ENCODE results near the gene SIRT7. TPM values are rescaled to one million over a fixed set of nuclear protein-coding genes. Genes with fewer than 3 reads are reported as not detected.

The SIRT7 gene
- total RNA-seq: 18.8 and 20.9 TPM in 2 replicates
- long read RNA-seq, partial matches to known transcripts: 1 of 3 reads
- long read RNA-seq, other reads (novel, unspliced or antisense): 2 of 3 reads

DNA sequence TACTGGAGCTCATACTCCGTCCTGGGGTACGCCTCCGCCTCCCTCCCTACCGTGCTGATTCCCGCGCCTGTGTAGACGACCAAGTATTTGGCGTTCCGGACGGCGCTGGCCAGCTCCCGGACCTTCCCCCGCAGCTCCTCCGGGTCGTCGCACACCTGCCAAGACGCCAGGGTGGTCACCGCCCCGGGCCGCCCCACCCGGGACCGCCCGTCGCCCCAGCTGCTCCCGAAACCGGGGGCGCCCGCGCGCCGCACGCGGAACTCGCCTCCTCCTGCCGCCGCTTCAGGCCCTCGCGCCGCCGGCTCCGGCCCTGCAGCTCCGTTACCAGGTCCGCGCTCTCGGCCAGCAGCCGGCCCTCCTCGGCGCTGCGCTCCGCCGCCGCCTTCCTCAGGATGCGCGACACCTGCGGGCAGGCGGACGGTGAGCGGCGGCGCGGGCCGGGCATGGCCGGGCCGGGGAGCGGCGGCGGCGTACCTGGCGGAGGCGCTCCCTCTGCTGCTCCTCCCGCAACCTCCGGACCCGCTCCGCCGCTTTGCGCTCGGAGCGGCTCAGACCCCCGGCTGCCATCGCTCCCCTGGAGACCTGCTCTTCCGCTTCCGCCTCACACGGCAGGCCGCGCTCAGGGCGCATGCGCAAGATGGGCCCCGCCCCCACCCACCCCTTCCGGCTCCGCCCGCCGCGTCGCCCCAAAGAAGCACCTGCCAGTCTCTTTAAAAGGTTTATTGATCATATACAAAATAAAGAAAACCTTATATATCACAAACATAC lies at the start of gene SIRT7:
Gene SIRT7, minus strand, starts transcription at position 612 of the 768 bp plus-strand sequence. Its CDS starts 45 bp downstream, at position 567.
- peak; percentile 92 for DNase-seq (ENCODE audit: extremely low spot score, unreplicated experiment)
- Mint-ChIP-seq H3K27me3 (ENCODE audit: unreplicated experiment) (no peaks in the 10 kb centered on the region), H3K36me3 (ENCODE audit: unreplicated experiment) (peaks cover 14% of the 10 kb centered on the region), H3K27ac (ENCODE audit: unreplicated experiment) (peak within 1 kb of the TSS; percentile 60), H3K4me1 (ENCODE audit: unreplicated experiment) (peaks cover 13% of the 10 kb centered on the region), H3K9me3 (ENCODE audit: unreplicated experiment) (no peaks in the 10 kb centered on the region), H3K4me3 (ENCODE audit: unreplicated experiment) (peak within 1 kb of the TSS; percentile 80)
- TF ChIP-seq, protein P1, sequence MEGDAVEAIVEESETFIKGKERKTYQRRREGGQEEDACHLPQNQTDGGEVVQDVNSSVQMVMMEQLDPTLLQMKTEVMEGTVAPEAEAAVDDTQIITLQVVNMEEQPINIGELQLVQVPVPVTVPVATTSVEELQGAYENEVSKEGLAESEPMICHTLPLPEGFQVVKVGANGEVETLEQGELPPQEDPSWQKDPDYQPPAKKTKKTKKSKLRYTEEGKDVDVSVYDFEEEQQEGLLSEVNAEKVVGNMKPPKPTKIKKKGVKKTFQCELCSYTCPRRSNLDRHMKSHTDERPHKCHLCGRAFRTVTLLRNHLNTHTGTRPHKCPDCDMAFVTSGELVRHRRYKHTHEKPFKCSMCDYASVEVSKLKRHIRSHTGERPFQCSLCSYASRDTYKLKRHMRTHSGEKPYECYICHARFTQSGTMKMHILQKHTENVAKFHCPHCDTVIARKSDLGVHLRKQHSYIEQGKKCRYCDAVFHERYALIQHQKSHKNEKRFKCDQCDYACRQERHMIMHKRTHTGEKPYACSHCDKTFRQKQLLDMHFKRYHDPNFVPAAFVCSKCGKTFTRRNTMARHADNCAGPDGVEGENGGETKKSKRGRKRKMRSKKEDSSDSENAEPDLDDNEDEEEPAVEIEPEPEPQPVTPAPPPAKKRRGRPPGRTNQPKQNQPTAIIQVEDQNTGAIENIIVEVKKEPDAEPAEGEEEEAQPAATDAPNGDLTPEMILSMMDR (IDR thresholded peaks at IDR 0.05): no peak

- no peaks in the 10 kb centered on the region for H3K9me3 Mint-ChIP-seq (ENCODE audit: unreplicated experiment)
- no peak for DNase-seq (ENCODE audit: extremely low spot score, unreplicated experiment)
- no peak overlapping the region for H3K27ac Mint-ChIP-seq (ENCODE audit: unreplicated experiment)
- H3K36me3 Mint-ChIP-seq (ENCODE audit: unreplicated experiment): no peaks in the 10 kb centered on the region
- peaks cover 3% of the 10 kb centered on the region for H3K4me1 Mint-ChIP-seq (ENCODE audit: unreplicated experiment)
- TF ChIP-seq, protein P1 (IDR thresholded peaks at IDR 0.05): no peak
- no peak overlapping the region for H3K4me3 Mint-ChIP-seq (ENCODE audit: unreplicated experiment)
- peaks cover 18% of the 10 kb centered on the region for H3K27me3 Mint-ChIP-seq (ENCODE audit: unreplicated experiment)
These were observed 49.2 kb upstream of the SIRT7 start for GRCh38 chr17:81967244-81967532.

DNA sequence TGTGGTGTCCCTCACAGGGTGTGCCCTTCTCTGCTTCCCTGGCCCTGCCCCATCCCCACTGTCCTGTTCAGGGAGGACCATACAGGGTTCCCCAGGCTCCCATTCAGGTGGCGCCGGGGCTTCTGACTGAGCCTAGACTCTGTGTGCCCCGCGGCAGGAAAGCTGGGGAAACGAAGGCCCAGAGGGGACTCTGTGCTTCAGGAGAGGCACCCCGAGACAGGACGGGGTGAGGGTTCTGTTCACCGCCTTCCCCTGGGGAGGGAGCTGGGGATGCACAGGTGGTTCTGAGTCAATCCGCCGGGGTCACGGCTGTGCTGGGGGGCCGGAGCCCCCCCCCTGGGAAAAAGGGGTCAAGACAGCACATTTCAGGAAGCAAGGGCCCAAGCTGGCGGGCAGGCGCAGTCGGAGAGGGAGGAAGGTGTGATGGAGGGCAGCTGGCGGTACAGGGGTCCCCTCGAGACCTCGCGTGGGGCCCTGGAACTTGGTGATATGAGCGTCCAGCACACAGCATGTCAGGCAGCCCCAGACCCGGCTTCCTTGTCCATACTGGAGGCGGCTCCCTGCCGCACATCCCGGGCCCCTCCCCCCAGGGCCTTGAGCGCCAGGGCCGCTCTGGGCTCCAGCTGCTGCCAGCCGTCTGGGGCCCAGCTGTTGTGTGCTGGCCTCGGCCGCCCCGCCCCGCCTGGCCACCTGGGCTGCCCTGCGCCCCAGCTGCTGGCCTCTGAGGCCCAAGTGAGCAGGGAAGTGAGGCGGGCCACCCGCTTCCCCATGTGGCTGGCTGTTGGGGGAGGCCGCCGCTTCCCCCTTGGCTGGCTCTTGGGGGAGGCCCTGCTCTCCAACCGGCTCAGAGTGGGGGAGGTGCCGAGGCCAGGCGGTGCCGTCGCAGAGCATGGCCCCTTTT lies 48.6 kb upstream of the SIRT7 start:
- no peak overlapping the region for H3K27ac Mint-ChIP-seq (ENCODE audit: unreplicated experiment)
- no peaks in the 10 kb centered on the region for H3K36me3 Mint-ChIP-seq (ENCODE audit: unreplicated experiment)
- no peak for DNase-seq (ENCODE audit: extremely low spot score, unreplicated experiment)
- H3K9me3 Mint-ChIP-seq (ENCODE audit: unreplicated experiment): no peaks in the 10 kb centered on the region
- no peak overlapping the region for H3K4me3 Mint-ChIP-seq (ENCODE audit: unreplicated experiment)
- peaks cover 3% of the 10 kb centered on the region for H3K4me1 Mint-ChIP-seq (ENCODE audit: unreplicated experiment)
- peaks cover 20% of the 10 kb centered on the region for H3K27me3 Mint-ChIP-seq (ENCODE audit: unreplicated experiment)
- TF ChIP-seq, protein P1 (IDR thresholded peaks at IDR 0.05): no peak

DNA sequence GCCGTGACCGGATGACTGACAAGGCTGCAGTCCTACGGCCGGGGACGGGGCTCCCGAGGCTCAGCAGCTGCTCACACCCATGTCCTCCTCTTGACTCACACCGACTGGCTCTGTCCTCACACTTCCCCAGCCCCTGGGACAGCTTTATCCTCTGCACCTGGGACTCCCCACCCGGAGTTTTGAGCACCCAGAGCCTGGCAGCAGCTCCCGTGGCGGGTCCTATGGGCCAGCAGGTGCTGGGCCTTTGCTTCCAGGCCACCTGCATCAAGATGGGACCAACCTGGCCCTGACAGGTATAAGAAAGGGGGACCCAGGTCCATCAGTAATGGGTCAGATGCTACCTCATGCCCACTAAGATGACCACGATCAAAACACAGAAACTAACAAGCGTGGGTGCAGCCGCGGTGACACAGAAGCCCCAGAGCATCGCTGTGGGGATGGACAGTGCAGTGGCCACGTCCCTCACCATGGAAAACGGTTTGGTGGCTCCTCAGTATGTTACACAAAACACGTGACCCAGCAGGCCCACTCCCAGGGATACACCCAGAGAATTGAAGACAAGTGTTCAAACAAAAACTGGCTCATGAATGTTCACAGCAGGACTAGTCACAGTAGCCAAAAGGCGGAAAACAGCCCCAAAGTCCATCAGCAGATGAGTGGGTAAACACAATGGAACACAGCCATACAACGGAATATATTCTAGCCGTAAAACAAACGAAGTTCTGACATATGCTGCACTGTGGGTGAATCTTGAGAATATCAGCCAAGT lies 46.3 kb upstream of the SIRT7 start:
- no peaks in the 10 kb centered on the region for H3K36me3 Mint-ChIP-seq (ENCODE audit: unreplicated experiment)
- H3K27ac Mint-ChIP-seq (ENCODE audit: unreplicated experiment): no peak overlapping the region
- H3K9me3 Mint-ChIP-seq (ENCODE audit: unreplicated experiment): no peaks in the 10 kb centered on the region
- DNase-seq (ENCODE audit: extremely low spot score, unreplicated experiment): no peak
- H3K4me3 Mint-ChIP-seq (ENCODE audit: unreplicated experiment): no peak overlapping the region
- peaks cover 3% of the 10 kb centered on the region for H3K4me1 Mint-ChIP-seq (ENCODE audit: unreplicated experiment)
- H3K27me3 Mint-ChIP-seq (ENCODE audit: unreplicated experiment): peaks cover 20% of the 10 kb centered on the region
- TF ChIP-seq, protein P1 (IDR thresholded peaks at IDR 0.05): no peak
